GM12864 (cell line): ENCODE data around the gene IL9.

Experiments
- DNase-seq: peaks from one replicate; pipeline ENCODE4 v3.0.0-alpha.2; 2011; ENCODE audit warnings: low read depth
- H3K4me3 ChIP-seq: 2 replicates; pipeline ENCODE4 v1.5.1; 2011; ENCODE audit warnings: mild to moderate bottlenecking, low read depth, low read length, control low read depth
- TF ChIP-seq, protein P1 (sequence below): IDR thresholded peaks from 2 replicates; pipeline ENCODE4 v1.5.1; 2011; ENCODE audit warnings: low read depth, mild to moderate bottlenecking, moderate library complexity, low read length, control low read depth, inconsistent platforms; ENCODE audit errors: missing control alignments

IL9 gene

GRCh38 chr5:135843571-135844337 lies 51.9 kb downstream of the IL9 start:
- TF ChIP-seq, protein P1, sequence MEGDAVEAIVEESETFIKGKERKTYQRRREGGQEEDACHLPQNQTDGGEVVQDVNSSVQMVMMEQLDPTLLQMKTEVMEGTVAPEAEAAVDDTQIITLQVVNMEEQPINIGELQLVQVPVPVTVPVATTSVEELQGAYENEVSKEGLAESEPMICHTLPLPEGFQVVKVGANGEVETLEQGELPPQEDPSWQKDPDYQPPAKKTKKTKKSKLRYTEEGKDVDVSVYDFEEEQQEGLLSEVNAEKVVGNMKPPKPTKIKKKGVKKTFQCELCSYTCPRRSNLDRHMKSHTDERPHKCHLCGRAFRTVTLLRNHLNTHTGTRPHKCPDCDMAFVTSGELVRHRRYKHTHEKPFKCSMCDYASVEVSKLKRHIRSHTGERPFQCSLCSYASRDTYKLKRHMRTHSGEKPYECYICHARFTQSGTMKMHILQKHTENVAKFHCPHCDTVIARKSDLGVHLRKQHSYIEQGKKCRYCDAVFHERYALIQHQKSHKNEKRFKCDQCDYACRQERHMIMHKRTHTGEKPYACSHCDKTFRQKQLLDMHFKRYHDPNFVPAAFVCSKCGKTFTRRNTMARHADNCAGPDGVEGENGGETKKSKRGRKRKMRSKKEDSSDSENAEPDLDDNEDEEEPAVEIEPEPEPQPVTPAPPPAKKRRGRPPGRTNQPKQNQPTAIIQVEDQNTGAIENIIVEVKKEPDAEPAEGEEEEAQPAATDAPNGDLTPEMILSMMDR = no peak
- DNase-seq = no peak

GRCh38 chr5:135842737-135843136 lies 52.9 kb downstream of the IL9 start:
- DNase-seq = no peak
- TF ChIP-seq, protein P1 = no peak
- no peak overlapping the region for H3K4me3 ChIP-seq

More at GRCh38 chr5:135843571-135844337, 51.9 kb downstream of the IL9 start:
- no peak overlapping the region for H3K4me3 ChIP-seq
